ENCODE data around the gene DUSP14. TPM values are rescaled to one million over a fixed set of nuclear protein-coding genes. Genes with fewer than 3 reads are reported as not detected.

Gene DUSP14
- total RNA-seq, 2 experiments from 2014 or later = 18.9 to 20.9 TPM

- POLR2A ChIA-PET = no interaction called here
- CTCF ChIA-PET = interaction anchor here (0.6 to 0.7 kb wide), 3 partner anchors 9 to 141 kb away, joined by 3 read pairs; no protein-coding TSS in a partner anchor
Measured at GRCh38 chr17:37543637-37544052, 54.0 kb downstream of the DUSP14 start.

GRCh38 chr17:37545486-37545885 lies 55.8 kb downstream of the DUSP14 start:
- CTCF ChIA-PET = no interaction called here
- POLR2A ChIA-PET = no interaction called here

GRCh38 chr17:37546302-37546701 lies 56.6 kb downstream of the DUSP14 start:
- ChIA-PET CTCF (no interaction called here), POLR2A (no interaction called here)

GRCh38 chr17:37547986-37548385 lies 58.3 kb downstream of the DUSP14 start:
- CTCF ChIA-PET = interaction anchor here (0.7 kb wide), 1 partner anchor 296 kb away, joined by 3 read pairs; no protein-coding TSS in a partner anchor

GRCh38 chr17:37551788-37552187 lies 62.1 kb downstream of the DUSP14 start:
- ChIA-PET CTCF (interaction anchor here (0.9 kb wide), 1 partner anchor 25 kb away, joined by 3 read pairs; no protein-coding TSS in a partner anchor), POLR2A (interaction anchor here (0.6 kb wide), 1 partner anchor 151 kb away, joined by 8 read pairs; no protein-coding TSS in a partner anchor)

More at GRCh38 chr17:37547986-37548385, 58.3 kb downstream of the DUSP14 start:
- POLR2A ChIA-PET = no interaction called here

GRCh38 chr17:37553401-37553966 lies 63.8 kb downstream of the DUSP14 start:
- ChIA-PET POLR2A (no interaction called here), CTCF (interaction anchor here (1.1 kb wide), 1 partner anchor 16 kb away, joined by 5 read pairs; no protein-coding TSS in a partner anchor)

GRCh38 chr17:37555386-37555785 lies 65.7 kb downstream of the DUSP14 start:
- ChIA-PET CTCF (no interaction called here), POLR2A (no interaction called here)

GRCh38 chr17:37557482-37557881 lies 67.8 kb downstream of the DUSP14 start:
- CTCF ChIA-PET = no interaction called here
- POLR2A ChIA-PET = no interaction called here

- ChIA-PET POLR2A (no interaction called here), CTCF (interaction anchor here (0.8 kb wide), 1 partner anchor 44 kb away, joined by 3 read pairs; no protein-coding TSS in a partner anchor)
Measured at GRCh38 chr17:37558299-37558698, 68.6 kb downstream of the DUSP14 start.

- CTCF ChIA-PET = interaction anchor here (0.6 kb wide), 1 partner anchor 1008 kb away, joined by 3 read pairs; no protein-coding TSS in a partner anchor
Measured at GRCh38 chr17:37562016-37562745, 72.5 kb downstream of the DUSP14 start.

More at GRCh38 chr17:37562016-37562745, 72.5 kb downstream of the DUSP14 start:
- POLR2A ChIA-PET = no interaction called here

Other genes with a start within 250 kb of the DUSP14 start
- gene C17orf78, start 113.9 kb upstream of the DUSP14 start, total RNA-seq = not detected
- 10 to 100 TPM; 74.8 to 82.9 TPM for gene ACACA, start 83.1 kb upstream of the DUSP14 start, total RNA-seq
- gene TADA2A, start 83.0 kb upstream of the DUSP14 start, total RNA-seq = 10 to 100 TPM; 42.7 to 51.6 TPM
- gene SYNRG, start 119.5 kb downstream of the DUSP14 start, total RNA-seq = 10 to 100 TPM; 33.7 to 35.8 TPM
- gene DDX52, start 153.6 kb downstream of the DUSP14 start, total RNA-seq = 10 to 100 TPM; 37.9 to 38.8 TPM

Measured in activated CD8-positive, alpha-beta memory T cell treated with anti-CD3 and anti-CD28 coated beads for 36 hours (primary cell).